DMS53 treated with DMSO at 0.1 percent for 48 hours (cell line): ENCODE results near the gene KCTD19.

ENCODE experiments used
- DNase-seq: peaks from one replicate; lab custom pipeline; 2025; ENCODE audit not compliant: unreplicated experiment; lab: John Stamatoyannopoulos, UW

Gene KCTD19

DNA sequence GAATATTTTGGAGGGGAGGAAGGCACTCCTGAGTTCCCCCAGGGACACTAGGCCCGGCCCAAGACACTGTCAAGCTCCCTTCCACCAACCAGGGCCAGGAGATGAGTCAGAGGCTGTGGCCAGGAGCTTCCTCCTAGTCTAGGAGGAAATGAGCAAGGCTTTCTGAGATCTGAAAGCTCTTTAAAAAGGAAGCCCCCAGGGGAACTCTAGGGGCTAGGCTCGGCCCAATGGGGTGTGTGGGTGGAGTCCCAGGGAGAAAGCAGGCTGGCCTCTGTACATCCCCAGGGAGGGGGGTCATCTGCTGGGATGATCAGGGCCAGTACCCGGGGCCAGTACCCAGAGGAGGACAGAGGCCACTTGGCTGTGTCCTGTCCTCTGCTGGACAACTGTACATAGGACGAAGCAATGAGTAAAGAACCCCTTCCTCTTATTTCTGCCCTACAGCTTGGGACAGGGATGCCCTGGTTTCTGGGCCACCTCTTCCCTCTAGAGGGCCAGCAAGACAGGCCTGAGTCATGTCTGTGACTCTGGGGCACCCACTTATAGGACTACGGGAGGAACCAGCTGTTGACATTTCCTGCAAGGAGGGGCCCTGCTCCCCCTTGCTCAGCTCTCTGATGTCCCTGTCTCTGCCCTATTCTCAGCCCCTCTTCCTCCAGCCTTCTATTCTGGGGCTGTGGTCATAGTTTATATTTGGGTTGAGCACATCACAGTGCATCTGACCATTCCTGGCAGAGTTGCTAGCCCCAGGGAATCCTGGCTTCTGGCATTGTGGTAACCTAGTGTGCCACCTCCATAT lies 82.0 kb downstream of the KCTD19 start:
- DNase-seq: peak; percentile 4

DNA sequence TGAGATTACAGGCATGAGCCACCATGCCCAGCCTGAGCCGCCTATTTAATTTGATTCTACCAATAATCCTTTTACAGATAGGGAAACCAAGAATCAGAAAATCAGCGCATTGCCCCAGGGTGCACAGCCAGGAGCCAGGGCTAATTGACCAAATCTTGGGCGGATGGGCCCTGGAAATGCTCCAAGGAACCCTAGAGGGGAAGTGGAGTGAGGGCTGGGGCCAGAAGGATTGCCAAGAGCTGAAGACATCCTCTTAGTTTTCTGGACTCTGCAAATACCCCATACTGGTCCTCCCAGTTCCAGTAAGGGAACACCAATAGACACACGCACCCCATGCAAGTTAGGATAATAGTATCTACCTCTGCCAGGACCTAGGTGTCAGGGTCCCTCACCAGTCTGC lies 83.1 kb downstream of the KCTD19 start:
- DNase-seq: no peak

DNA sequence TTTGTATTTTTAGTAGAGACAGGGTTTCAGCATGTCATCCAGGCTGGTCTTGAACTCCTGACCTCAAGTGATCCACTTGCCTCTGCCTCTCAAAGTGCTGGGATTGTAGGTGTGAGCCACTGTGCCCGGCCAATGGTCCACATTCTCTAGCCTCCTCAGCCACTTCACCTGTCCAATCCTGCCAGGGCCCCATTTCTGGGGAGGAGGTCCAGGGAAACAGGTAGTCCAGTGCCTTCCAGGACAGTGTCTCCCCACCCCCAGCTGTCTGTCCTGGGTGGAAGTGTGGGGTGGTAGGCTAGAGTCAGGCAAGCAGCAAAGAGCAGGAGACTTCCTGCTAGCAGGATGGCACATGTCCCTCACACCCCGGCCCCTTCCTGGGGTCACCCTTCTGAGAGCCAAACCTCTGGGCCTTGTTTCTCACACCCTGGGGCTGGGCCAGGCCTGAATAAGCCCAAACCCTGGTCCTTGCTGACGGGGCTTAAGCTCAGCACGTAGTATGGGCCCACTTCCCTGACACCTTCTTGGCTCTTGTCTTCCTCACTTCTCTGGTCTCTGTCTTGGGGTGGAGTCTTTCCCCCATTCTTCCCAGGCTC lies 84.3 kb downstream of the KCTD19 start:
- DNase-seq: no peak

DNA sequence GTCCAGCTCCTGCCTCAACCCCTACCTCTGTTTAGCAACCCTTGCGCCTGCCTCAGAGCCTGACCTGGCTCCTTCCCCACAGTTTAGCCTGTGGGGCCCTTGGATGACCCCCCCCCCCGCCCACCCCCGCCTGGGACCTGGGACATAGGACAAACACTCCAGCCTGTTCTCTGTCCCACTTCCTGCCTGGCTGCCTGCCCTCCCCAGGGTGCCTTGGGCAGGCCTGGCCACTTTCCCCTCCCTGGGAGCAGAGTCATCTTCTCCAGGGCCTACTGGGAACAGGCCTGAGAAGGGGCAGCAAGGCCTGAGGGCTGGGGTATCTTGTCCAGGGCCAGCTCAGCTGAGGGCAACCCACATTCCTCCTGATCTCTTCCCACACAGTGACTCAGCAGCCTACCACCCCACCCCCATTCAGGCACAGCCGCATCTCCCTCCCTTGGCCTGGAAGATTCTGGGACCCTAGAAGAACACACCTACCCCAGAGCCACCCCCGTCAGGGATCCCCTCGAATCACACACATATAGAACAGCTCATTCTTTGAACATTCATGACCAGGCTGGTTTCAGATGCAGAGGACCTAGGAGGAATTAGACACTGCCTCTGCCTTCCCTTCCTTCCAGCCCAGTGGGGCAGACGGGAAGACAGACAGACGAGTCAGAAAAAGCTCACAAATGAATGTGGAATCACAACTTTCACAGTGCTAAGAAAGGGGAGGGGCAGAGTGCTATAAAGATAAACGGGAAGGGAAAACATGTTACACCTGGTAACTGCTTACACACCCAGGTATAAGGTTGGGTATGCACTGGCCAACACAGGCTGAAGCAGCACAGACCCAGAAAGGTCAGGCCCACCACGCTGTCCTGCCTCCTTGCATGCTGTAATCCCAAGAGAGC lies 85.3 kb downstream of the KCTD19 start:
- DNase-seq: no peak

DNA sequence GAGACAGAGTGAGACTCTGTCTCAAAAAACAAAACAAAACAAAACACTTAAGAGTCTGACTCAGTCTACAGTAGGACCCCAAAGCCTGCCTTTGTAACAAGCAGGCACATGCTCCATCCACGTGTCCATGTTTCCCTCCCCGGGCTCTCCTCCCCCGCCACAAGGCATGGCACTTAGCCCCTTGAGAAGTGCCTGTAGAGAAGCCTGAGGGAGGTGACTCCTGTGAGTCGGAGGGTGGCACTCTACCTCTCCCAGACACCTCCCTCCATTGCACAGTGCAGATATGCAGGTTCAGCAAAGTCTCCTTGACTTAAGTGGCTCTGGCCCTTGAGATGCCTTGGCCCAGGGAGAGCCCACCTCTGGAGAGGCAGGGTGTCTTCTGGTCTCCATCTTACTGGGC lies 86.0 kb downstream of the KCTD19 start:
- no peak for DNase-seq
